ENCODE measurements around the gene TERB1. TPM values are rescaled to one million over a fixed set of nuclear protein-coding genes. Genes with fewer than 3 reads are reported as not detected.

The TERB1 gene
- total RNA-seq, result 0.41 TPM

- no peak for DNase-seq
Measured at GRCh38 chr16:66801320-66802105, at the start of gene TERB1. TERB1 (minus strand) TSS chr16:66801584; CDS start chr16:66796798, 4,786 bp downstream.

GRCh38 chr16:66850115-66850815 is 48.9 kb upstream of the TERB1 start:
- no peak for DNase-seq

GRCh38 chr16:66849549-66849948 is 48.2 kb upstream of the TERB1 start:
- no peak for DNase-seq

- DNase-seq, result no peak
Measured at GRCh38 chr16:66849021-66849420, 47.6 kb upstream of the TERB1 start.

DNA sequence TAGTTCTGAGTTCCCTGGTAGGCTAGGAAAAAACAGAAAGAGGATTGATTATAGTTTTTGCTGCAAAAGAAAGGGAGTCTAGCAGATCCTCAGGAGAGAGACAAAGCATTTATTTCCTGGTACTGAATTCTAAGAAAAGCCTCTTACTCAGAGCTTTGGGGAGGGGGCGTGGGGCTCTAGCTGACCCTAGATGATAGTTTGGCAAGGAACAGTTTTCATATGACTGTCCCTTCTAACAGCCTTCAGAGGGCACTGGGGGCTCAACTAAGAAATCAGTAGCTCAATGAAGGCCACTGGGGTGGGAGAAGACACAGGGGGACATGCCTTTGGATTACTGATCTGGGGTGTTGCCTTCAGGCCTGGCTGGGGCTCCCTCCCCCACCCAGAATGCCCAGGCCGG is 46.8 kb upstream of the TERB1 start:
- DNase-seq, result no peak

DNA sequence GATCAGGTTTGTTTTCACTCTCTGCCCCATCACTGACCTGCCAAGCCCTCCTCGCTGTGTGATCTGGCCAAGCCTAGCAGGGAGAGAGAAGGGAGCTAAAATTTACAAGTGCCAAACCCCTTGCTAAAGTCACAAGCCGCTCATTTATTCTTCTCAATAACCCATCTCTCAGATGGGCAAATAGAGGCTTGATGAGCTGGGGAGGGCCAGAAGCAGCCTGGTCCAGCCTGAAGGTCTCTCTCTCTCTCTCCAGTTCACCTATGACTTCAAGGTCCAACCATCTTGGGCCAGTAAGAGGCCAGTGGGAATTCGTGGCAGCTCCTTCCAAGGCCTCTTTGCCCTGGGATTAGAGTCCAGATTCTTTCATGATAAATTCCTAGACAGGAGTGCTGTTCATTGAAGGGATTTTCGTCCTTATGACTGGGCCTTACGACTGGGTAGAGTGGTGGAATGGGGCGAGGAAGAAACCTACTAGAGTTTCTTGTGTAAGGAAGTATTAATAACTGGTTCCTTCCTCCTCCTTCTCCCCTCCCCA is 46.2 kb upstream of the TERB1 start:
- no peak for DNase-seq

DNA sequence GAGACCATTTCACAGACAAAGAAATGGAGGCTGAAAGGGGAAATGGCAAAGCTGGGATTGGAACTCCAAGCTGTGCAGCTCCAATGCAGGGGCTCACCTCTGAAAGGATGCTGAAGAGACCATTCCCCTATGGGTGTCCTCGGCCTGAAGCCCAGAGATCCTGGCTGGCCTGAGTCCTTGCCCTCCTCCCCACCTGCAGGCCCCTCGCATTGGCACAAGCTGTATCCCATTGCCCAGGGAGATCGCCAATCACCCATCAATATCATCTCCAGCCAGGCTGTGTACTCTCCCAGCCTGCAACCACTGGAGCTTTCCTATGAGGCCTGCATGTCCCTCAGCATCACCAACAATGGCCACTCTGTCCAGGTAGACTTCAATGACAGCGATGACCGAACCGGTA is 45.4 kb upstream of the TERB1 start:
- DNase-seq, result no peak

- DNase-seq, result no peak
Measured at GRCh38 chr16:66846266-66846665, 44.9 kb upstream of the TERB1 start.

- DNase-seq, result peak; percentile 24
Measured at GRCh38 chr16:66845791-66846221, 44.4 kb upstream of the TERB1 start.

DNA sequence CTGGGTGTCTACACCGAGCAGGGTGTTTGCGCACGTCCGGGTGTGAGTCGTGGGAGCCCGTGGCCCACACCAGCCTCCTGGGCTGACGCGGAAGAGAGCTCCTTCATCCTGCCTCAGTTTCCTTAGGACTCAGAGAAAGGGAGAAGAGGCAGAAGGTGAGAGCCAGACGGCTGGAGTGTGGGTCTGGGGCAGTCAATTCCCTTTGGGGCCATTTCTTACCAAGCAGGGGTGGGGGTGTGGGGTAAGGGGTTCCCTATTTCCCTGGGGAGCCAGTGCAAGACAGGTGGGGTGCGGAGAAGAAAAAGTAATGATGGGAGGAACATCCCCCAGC is 43.7 kb upstream of the TERB1 start:
- no peak for DNase-seq

- no peak for DNase-seq
Measured at GRCh38 chr16:66844342-66845079, 43.1 kb upstream of the TERB1 start, which contains the start of gene CA7. CA7 (plus strand) TSS chr16:66844414; CDS start chr16:66844488, 74 bp downstream.

GRCh38 chr16:66844009-66844341 is 42.6 kb upstream of the TERB1 start:
- no peak for DNase-seq

GRCh38 chr16:66843191-66843590 is 41.8 kb upstream of the TERB1 start:
- DNase-seq, result no peak

- no peak for DNase-seq
Measured at GRCh38 chr16:66842765-66843164, 41.4 kb upstream of the TERB1 start.

DNA sequence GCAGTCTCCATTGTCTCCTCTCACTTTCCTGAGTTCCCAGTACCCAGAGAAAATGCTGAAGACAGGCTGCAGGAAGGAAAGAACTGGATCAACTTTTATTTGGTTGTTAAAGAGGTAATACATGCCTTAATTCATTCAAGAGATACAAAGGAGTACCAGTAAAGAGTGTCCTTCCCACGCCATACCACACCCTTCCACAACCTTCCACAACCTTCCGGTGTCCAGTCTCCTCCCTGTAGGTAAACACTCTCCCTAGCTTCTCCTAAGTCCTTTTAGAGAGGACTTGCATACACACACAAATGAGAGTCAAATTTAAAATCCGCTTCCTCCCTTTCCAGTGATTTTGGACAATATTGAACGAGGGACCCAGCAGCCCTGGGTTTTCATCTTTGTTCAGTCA is 40.0 kb upstream of the TERB1 start:
- DNase-seq, result no peak

DNA sequence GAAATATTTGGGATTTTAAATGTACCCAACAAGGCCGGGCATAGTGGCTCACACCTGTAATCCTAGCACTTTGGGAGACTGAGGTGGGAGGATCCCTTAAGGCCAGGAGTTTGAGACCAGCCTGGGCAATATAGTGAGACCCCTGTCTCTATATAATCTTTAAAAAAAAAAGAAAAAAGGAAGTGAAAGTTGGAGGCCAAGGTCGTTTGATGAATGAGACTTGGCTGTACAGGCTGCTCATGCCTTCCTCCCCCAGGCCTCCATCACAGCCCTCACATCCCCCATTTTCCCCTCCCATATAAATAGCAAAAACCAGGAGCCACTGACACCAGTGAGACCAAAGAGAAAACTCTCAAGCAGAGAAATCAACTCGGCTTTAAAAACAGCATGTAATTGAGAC is 39.5 kb upstream of the TERB1 start:
- DNase-seq, result no peak

DNA sequence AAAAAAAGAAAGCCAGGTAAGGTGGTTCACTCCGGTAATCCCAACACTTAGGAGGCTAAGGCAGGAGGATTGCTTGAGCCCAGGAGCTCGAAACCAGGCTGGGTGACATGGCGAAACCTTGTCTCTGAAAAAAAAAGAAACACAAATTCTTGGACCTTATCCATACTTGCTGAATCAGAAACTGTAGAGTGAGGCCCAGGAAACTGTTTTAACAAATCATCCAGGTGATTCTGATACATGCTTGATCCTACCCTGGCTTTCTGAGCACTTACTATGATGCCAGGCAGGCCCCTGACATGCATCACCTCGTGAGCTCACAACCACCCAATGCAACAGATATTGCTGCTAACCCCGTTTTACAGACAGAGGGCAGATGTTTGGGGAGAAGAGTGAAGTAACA is 33.4 kb upstream of the TERB1 start:
- DNase-seq, result no peak

DNA sequence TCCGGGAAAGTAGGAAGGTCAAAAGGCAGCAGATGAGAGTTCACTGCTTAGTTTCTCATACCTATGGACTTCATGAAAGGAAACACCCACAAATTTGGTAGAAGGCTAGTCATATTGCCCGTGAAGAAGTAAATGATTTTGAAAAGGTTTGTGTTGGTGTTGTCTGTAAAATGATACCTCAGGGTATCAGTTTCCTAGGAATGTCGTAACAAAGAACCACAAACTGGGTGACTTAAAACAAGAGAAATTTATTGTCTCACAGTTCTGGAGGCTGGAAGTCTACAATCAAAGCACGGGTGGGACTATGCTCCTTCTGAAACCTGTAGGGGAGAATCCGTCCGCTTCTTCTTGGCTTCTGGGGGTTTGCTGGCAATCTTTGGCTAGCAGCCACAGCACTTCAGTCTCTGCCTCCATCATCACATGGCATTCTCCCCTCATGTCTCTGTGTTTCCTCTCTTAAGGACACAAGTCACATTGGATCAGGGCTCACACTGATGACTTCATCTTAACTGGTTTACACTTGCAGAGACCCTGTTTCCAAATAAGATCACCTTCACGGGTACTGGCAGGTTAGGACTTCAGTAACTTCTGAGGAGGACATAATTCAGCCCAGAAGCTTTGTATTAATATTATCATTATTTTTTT is 31.4 kb upstream of the TERB1 start:
- DNase-seq, result no peak

GRCh38 chr16:66832190-66832589 is 30.8 kb upstream of the TERB1 start:
- no peak for DNase-seq

DNA sequence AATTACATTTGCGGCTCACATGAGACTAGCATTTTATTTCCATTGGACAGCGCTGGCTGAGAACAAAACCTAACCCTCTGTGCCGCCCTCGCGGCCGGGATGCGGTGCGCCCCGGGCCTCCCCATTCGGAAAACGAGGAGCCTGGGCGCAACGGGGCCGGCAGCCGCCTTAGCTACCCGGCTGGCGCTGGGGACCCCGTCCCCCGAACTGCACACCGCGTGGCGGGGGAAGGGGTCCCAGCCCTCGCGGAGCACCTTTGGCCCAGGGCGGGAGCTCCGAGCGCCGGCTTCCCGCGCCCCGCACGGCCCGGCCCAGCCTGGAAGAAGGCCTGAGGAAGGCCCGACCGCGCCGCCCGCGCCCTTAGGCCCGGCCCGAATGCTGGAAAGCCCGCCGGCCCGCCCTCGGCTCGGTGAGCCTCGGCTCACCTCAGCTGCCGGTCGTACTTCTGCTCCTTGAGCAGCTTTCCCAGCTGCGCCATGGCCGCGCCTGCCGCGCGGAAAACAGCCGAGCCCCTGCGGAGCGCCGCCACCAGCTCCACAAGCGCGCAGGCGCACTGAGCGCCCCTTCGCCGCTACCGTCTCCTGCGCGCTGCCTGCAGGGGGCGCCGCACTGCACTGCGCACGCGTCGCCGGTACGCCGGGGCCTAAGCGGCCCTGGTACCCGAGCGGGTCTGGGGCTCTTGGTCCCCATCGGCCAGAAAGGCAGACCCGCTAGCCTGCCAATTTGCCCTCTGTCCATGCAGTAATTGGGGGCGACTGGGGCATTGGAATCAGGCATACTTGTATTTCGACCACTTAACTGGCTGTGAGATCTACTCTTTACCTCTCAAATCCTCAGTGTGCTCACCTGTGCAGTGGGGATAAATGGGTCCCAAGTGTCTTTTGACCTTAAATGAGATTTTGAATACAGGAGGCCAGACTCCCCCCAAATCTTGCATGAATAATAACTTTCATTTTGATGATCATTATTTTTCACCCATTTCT is 29.3 kb upstream of the TERB1 start, which contains the start of gene NAE1:
NAE1 (minus strand) TSS at position 555 of the 983 bp plus-strand sequence; CDS start at position 478, 77 bp downstream.
- peak; percentile 96 for DNase-seq

DNA sequence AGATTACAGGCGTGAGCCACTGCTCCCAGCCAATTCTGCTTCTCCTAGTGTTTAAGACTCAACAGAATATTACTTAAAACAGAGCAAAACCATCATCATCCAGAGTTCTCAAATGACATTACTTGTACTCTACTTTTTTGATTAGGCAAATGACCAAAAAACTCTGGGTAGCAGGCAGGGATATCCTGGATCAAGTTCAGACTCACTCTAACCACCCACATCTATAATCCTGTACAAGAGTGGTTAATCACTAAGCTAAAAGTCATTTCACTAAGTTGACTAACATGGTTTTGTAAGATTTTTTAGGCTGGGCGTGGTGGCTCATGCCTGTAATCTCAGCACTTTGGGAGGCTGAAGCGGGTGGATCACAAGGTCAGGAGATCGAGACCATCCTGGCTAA is 22.6 kb upstream of the TERB1 start:
- no peak for DNase-seq

Data from tongue (tissue), 2 donors.